LNCAP (cell line): ENCODE data around the gene FGD6.

Source experiments
- TF ChIP-seq, protein P1 (sequence below): fragments of 450-650 bp; IDR thresholded peaks from 2 replicates; pipeline ENCODE4 v1.5.1; 2017; ENCODE audit warnings: mild to moderate bottlenecking

FGD6 gene

DNA sequence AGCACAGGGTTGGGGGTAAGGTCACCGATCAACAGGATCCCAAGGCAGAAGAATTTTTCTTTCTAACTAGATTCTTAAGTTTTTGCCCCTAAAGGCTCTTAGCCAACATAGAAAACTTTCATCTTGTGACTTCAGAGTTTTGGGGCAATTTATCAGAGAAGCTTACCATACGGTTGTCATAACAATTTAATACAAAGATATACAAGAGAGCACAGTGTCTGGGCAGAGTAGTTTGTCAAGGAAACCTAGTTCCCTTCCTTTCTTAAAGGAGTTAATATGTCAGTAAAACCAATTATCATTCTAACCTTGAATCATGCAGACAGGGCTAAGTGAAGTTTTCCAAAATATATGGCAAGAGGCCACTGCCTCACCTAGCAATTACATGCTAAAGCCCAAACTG is 162.2 kb downstream of the FGD6 start:
- TF ChIP-seq, protein P1, sequence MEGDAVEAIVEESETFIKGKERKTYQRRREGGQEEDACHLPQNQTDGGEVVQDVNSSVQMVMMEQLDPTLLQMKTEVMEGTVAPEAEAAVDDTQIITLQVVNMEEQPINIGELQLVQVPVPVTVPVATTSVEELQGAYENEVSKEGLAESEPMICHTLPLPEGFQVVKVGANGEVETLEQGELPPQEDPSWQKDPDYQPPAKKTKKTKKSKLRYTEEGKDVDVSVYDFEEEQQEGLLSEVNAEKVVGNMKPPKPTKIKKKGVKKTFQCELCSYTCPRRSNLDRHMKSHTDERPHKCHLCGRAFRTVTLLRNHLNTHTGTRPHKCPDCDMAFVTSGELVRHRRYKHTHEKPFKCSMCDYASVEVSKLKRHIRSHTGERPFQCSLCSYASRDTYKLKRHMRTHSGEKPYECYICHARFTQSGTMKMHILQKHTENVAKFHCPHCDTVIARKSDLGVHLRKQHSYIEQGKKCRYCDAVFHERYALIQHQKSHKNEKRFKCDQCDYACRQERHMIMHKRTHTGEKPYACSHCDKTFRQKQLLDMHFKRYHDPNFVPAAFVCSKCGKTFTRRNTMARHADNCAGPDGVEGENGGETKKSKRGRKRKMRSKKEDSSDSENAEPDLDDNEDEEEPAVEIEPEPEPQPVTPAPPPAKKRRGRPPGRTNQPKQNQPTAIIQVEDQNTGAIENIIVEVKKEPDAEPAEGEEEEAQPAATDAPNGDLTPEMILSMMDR = no peak

DNA sequence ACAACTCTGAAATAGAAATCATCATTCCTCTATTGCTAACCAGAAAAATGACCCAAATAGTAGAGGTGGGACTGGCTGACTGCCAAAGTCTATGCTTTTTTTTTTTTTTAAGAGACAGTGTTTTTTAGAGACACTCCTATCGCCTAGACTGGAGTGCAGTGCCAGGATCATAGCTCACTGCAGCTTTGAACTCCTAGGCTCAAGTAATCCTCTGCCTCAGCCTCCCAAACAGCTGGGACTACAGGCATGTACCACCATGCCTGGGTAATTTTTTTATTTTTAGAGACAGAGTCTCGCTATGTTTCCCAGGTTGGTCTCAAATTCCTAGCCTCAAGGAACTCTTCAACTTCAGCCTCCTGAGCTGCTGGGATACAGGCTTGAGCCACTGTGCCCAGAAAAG is 163.1 kb downstream of the FGD6 start:
- TF ChIP-seq, protein P1 = no peak

DNA sequence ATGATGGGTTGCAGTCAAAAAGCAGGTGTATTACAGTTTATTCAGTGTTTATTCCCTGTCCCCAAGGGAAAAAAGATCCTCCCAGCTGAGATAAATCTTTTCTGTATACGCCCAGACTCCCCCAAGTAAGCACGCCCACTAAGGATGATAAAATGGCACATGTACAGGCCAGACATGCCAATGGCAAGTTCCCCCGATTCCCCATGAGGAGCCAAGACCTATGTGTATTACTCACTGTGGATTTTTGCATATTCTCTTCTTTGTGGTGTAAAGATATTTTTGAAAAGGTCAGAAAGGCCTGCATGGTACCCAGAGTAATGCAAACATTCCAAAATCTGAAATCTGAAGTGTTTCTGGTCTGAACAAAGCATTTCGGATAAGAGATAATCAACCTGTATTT is 166.0 kb downstream of the FGD6 start:
- TF ChIP-seq, protein P1 = no peak

DNA sequence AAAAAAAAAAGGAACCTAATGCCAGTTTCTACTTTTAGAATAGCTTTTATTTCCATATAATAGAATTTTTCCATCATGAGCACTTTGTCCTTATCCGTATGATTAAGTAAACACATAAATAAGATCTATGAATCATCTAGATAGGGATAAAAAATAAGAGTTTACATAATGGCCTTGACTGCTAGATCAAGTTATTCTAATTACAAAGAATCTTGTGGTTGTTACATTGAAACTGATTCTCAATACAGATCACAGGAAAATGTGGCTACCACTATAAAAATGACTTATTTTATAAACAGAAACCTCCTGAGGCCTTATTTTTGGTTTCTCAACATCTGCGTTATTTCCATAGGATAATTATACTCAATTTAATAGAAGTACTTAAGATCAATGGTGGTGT is 179.4 kb downstream of the FGD6 start:
- TF ChIP-seq, protein P1 = no peak

DNA sequence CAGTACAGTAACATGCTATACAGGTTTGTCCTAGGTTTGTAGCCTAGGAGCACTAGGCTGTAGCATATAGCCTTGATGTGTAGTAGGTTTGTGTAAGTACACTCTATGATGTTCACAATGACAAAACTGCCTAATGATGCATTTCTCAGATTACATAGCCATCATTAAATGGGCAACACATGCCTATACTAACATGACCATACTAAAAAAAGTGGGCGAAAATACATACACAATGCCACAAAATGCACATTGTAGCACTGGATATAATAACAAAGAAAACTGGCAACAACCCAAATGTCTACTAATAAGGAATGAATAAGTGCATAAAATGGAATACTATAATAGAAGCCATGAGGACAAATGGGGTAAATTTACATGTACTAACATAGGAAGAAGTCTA is 182.5 kb downstream of the FGD6 start:
- TF ChIP-seq, protein P1 = no peak
